T follicular helper cell (primary cell): Measurements from ENCODE around the gene OGG1.
A peak's percentile ranks its signal among the peaks of the same experiment; 100 is the strongest.

Experiments used
- DNase-seq: peaks from one replicate; pipeline ENCODE4 v3.0.0-alpha.2; 2020; ENCODE audit warnings: low read depth

The OGG1 gene

GRCh38 chr3:9727743-9728142, 22.0 kb upstream of the OGG1 start:
- DNase-seq: no peak

GRCh38 chr3:9729419-9729818, 20.3 kb upstream of the OGG1 start:
- no peak for DNase-seq

- no peak for DNase-seq
Measured at GRCh38 chr3:9730657-9731205, 19.0 kb upstream of the OGG1 start.

- DNase-seq: peak; percentile 100
Measured at GRCh38 chr3:9731206-9732079, 18.3 kb upstream of the OGG1 start, which contains the start of gene BRPF1. Gene BRPF1, plus strand, starts transcription at chr3:9731735. Its CDS starts 2,406 bp downstream, at chr3:9734141.

- DNase-seq: no peak
Measured at GRCh38 chr3:9732080-9732739, 17.5 kb upstream of the OGG1 start.

GRCh38 chr3:9732740-9733115, 17.0 kb upstream of the OGG1 start:
- no peak for DNase-seq

- no peak for DNase-seq
Measured at GRCh38 chr3:9736831-9737230, 12.9 kb upstream of the OGG1 start.

- DNase-seq: no peak
Measured at GRCh38 chr3:9739181-9739580, 10.6 kb upstream of the OGG1 start.

- DNase-seq: no peak
Measured at GRCh38 chr3:9742560-9742959, 7.2 kb upstream of the OGG1 start.

GRCh38 chr3:9743548-9743947, 6.2 kb upstream of the OGG1 start:
- DNase-seq: no peak

- no peak for DNase-seq
Measured at GRCh38 chr3:9744162-9744561, 5.6 kb upstream of the OGG1 start.

GRCh38 chr3:9745521-9745920, 4.2 kb upstream of the OGG1 start:
- no peak for DNase-seq

GRCh38 chr3:9746330-9746729, 3.4 kb upstream of the OGG1 start:
- no peak for DNase-seq

GRCh38 chr3:9747267-9747666, 2.5 kb upstream of the OGG1 start:
- DNase-seq: no peak

GRCh38 chr3:9748031-9748430, 1.7 kb upstream of the OGG1 start:
- no peak for DNase-seq

GRCh38 chr3:9749296-9749644, 482 bp upstream of the OGG1 start:
- DNase-seq: no peak

- no peak for DNase-seq
Measured at GRCh38 chr3:9750556-9751411, 1.0 kb downstream of the OGG1 start.

GRCh38 chr3:9754678-9755077, 4.9 kb downstream of the OGG1 start:
- no peak for DNase-seq

GRCh38 chr3:9757427-9757826, 7.7 kb downstream of the OGG1 start:
- no peak for DNase-seq

GRCh38 chr3:9760779-9761505, 11.2 kb downstream of the OGG1 start:
- no peak for DNase-seq

- no peak for DNase-seq
Measured at GRCh38 chr3:9761919-9762318, 12.2 kb downstream of the OGG1 start.

- no peak for DNase-seq
Measured at GRCh38 chr3:9762871-9763270, 13.1 kb downstream of the OGG1 start.
